ENCODE results near the gene COPS2. TPM values are rescaled to one million over a fixed set of nuclear protein-coding genes. Genes with fewer than 3 reads are reported as not detected.
A peak's percentile ranks its signal among the peaks of the same experiment; 100 is the strongest.

The COPS2 gene
- total and polyA plus RNA-seq, 9 of the 15 experiments (the other 6 are each of a cell fraction or from before 2014, with no cell fraction given) = 66.4 to 154 (median 117) TPM

DNA sequence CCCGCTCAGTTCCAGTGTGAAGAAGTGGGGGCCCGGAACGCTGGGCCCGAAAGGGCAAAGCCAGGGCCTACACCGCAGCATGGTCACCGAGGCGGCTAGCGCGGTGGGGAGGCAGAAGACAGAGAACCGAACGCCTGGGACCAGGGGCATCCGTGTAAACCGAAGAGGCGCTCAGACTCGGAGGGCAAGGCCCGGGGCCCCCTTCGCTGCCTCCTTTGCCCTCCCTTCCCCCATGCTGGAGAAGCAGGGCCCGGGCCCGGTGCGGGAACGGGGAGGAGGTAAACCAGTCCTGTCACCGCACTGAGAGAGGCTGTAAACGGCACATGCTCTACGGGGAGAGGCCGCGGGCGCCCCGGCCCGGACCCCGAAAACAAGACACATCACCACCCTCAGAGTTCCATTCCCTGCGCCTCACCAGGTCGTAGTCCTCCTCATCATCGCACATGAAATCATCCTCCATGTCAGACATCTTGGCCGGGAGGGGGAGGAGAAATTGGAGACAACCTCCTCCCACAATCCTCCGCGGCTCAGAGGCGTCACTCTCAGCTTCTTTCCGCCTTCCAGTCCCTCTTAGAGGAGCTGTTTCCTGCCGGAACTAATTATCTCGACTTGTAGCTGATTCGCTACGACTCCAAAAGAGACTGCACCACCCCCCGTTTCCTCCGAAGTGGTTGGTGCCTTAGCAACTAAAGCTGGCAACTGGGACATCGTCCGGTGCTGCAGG is at the start of gene COPS2 (continued):
- no peak for TF ChIP-seq ZNF175 (CRISPR knock-in tag; IDR thresholded peaks at IDR 0.05; ENCODE audit: low read depth)
- TF ChIP-seq, protein P1, sequence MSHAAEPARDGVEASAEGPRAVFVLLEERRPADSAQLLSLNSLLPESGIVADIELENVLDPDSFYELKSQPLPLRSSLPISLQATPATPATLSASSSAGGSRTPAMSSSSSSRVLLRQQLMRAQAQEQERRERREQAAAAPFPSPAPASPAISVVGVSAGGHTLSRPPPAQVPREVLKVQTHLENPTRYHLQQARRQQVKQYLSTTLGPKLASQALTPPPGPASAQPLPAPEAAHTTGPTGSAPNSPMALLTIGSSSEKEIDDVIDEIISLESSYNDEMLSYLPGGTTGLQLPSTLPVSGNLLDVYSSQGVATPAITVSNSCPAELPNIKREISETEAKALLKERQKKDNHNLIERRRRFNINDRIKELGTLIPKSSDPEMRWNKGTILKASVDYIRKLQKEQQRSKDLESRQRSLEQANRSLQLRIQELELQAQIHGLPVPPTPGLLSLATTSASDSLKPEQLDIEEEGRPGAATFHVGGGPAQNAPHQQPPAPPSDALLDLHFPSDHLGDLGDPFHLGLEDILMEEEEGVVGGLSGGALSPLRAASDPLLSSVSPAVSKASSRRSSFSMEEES (CRISPR knock-in tag; IDR thresholded peaks at IDR 0.05) = no peak
- TF ChIP-seq, protein P2, sequence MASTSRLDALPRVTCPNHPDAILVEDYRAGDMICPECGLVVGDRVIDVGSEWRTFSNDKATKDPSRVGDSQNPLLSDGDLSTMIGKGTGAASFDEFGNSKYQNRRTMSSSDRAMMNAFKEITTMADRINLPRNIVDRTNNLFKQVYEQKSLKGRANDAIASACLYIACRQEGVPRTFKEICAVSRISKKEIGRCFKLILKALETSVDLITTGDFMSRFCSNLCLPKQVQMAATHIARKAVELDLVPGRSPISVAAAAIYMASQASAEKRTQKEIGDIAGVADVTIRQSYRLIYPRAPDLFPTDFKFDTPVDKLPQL (IDR thresholded peaks at IDR 0.05; ENCODE audit: extremely low read depth, insufficient read length) = no peak
- TF ChIP-seq, protein P3, sequence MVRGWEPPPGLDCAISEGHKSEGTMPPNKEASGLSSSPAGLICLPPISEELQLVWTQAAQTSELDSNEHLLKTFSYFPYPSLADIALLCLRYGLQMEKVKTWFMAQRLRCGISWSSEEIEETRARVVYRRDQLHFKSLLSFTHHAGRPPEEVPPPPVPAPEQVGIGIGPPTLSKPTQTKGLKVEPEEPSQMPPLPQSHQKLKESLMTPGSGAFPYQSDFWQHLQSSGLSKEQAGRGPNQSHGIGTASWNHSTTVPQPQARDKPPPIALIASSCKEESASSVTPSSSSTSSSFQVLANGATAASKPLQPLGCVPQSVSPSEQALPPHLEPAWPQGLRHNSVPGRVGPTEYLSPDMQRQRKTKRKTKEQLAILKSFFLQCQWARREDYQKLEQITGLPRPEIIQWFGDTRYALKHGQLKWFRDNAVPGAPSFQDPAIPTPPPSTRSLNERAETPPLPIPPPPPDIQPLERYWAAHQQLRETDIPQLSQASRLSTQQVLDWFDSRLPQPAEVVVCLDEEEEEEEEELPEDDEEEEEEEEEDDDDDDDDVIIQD (CRISPR knock-in tag; IDR thresholded peaks at IDR 0.05) = no peak
- peak; percentile 92; the same call in 1 of the 2 replicates for TF ChIP-seq ZC3H11A (IDR thresholded peaks at IDR 0.05; ENCODE audit: low read depth, low read length)
- TF ChIP-seq CHD4 (IDR thresholded peaks at IDR 0.05; ENCODE audit: insufficient read depth, insufficient replicate concordance, low read depth, low read length, poor library complexity, severe bottlenecking) = no peak
- TF ChIP-seq, protein P4, sequence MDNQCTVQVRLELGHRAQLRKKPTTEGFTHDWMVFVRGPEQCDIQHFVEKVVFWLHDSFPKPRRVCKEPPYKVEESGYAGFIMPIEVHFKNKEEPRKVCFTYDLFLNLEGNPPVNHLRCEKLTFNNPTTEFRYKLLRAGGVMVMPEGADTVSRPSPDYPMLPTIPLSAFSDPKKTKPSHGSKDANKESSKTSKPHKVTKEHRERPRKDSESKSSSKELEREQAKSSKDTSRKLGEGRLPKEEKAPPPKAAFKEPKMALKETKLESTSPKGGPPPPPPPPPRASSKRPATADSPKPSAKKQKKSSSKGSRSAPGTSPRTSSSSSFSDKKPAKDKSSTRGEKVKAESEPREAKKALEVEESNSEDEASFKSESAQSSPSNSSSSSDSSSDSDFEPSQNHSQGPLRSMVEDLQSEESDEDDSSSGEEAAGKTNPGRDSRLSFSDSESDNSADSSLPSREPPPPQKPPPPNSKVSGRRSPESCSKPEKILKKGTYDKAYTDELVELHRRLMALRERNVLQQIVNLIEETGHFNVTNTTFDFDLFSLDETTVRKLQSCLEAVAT (IDR thresholded peaks at IDR 0.05) = no peak; a peak in 2 of 4 replicates
- TF ChIP-seq ZNF41 (CRISPR knock-in tag; conservative IDR thresholded peaks at IDR 0.05) = no peak
- TF ChIP-seq PPARD (CRISPR knock-in tag; IDR thresholded peaks at IDR 0.05) = no peak
- TF ChIP-seq OTX1 (CRISPR knock-in tag; IDR thresholded peaks at IDR 0.05) = no peak
- TF ChIP-seq CBFA2T2 (conservative IDR thresholded peaks at IDR 0.05) = no peak
- peak; percentile 60; the same call in 1 of the 2 replicates for TF ChIP-seq ETV5 (CRISPR knock-in tag; IDR thresholded peaks at IDR 0.05; ENCODE audit: low read depth)
- TF ChIP-seq, protein P5, sequence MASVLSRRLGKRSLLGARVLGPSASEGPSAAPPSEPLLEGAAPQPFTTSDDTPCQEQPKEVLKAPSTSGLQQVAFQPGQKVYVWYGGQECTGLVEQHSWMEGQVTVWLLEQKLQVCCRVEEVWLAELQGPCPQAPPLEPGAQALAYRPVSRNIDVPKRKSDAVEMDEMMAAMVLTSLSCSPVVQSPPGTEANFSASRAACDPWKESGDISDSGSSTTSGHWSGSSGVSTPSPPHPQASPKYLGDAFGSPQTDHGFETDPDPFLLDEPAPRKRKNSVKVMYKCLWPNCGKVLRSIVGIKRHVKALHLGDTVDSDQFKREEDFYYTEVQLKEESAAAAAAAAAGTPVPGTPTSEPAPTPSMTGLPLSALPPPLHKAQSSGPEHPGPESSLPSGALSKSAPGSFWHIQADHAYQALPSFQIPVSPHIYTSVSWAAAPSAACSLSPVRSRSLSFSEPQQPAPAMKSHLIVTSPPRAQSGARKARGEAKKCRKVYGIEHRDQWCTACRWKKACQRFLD (CRISPR knock-in tag; IDR thresholded peaks at IDR 0.05) = peak; percentile 46; the same call in 1 of the 2 replicates
- no peak for TF ChIP-seq ZC3H8 (IDR thresholded peaks at IDR 0.05)
- no peak for TF ChIP-seq CAMTA2 (CRISPR knock-in tag; conservative IDR thresholded peaks at IDR 0.05)
- TF ChIP-seq RBM34 (IDR thresholded peaks at IDR 0.05; ENCODE audit: borderline replicate concordance, insufficient read depth, low read length) = no peak
- TF ChIP-seq SRSF7 (optimal IDR thresholded peaks at IDR 0.05; ENCODE audit: low read depth, low read length) = no peak
- TF ChIP-seq ZNF668 (CRISPR knock-in tag; IDR thresholded peaks at IDR 0.05) = no peak
- TF ChIP-seq, protein P6, sequence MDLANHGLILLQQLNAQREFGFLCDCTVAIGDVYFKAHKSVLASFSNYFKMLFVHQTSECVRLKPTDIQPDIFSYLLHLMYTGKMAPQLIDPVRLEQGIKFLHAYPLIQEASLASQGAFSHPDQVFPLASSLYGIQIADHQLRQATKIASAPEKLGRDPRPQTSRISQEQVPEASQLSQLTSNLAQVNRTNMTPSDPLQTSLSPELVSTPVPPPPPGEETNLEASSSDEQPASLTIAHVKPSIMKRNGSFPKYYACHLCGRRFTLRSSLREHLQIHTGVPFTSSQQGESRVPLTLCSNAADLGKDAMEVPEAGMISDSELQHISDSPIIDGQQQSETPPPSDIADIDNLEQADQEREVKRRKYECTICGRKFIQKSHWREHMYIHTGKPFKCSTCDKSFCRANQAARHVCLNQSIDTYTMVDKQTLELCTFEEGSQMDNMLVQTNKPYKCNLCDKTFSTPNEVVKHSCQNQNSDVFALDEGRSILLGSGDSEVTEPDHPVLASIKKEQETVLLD (IDR thresholded peaks at IDR 0.05) = peak; percentile 63; the same call in 1 of the 2 replicates
